HG03280 (cell line): ENCODE data around the gene IFITM2.
"Not testable (repeated sequence)": the region's sequence is repeated elsewhere in the genome, so short reads cannot be mapped to it uniquely, and the experiment has no call there.

Source experiments
- ATAC-seq: cut with Tn5 transposase; IDR thresholded peaks from one replicate; pipeline ENCODE4 v1.9.1; 2021; ENCODE audit warnings: mild to moderate bottlenecking, moderate library complexity; ENCODE audit not compliant: unreplicated experiment

The IFITM2 gene

GRCh38 chr11:306645-307371, 808 bp upstream of the IFITM2 start:
- no peak for ATAC-seq

- ATAC-seq = not testable (repeated sequence)
Measured at GRCh38 chr11:308740-309665, 1.4 kb downstream of the IFITM2 start.

GRCh38 chr11:309979-310572, 2.5 kb downstream of the IFITM2 start:
- ATAC-seq = not testable (repeated sequence)

- ATAC-seq = peak; percentile 37
Measured at GRCh38 chr11:311013-311748, 3.6 kb downstream of the IFITM2 start.

GRCh38 chr11:312092-312816, 4.6 kb downstream of the IFITM2 start:
- ATAC-seq = no peak

GRCh38 chr11:313304-313786, 5.7 kb downstream of the IFITM2 start:
- no peak for ATAC-seq

- peak; percentile 30 for ATAC-seq
Measured at GRCh38 chr11:313787-314553, 6.4 kb downstream of the IFITM2 start, which contains the start of gene IFITM1. IFITM1 (plus strand) TSS chr11:314040; CDS start chr11:314171, 131 bp downstream.

GRCh38 chr11:314554-314875, 6.9 kb downstream of the IFITM2 start:
- ATAC-seq = not testable (repeated sequence)

- ATAC-seq = no peak
Measured at GRCh38 chr11:315051-315481, 7.5 kb downstream of the IFITM2 start.

GRCh38 chr11:315516-315994, 7.9 kb downstream of the IFITM2 start:
- no peak for ATAC-seq

GRCh38 chr11:316031-316701, 8.6 kb downstream of the IFITM2 start:
- ATAC-seq = no peak

GRCh38 chr11:316891-317301, 9.3 kb downstream of the IFITM2 start:
- ATAC-seq = no peak

- peak; percentile 7 for ATAC-seq
Measured at GRCh38 chr11:317668-318404, 10.2 kb downstream of the IFITM2 start.

- ATAC-seq = peak; percentile 52
Measured at GRCh38 chr11:318405-319120, 10.9 kb downstream of the IFITM2 start.

- ATAC-seq = not testable (repeated sequence)
Measured at GRCh38 chr11:319121-319887, 11.7 kb downstream of the IFITM2 start.

GRCh38 chr11:319888-320273, 12.3 kb downstream of the IFITM2 start:
- not testable (repeated sequence) for ATAC-seq
